Fibroblast of lung (primary cell): ENCODE results near the gene TRIM40.

ENCODE experiments used
- EZH2 ChIP-seq: IDR thresholded peaks from 2 replicates; pipeline ENCODE4 v1.5.1; 2012; ENCODE audit warnings: low read length, control low read depth, mild to moderate bottlenecking; ENCODE audit errors: missing control alignments
- TF ChIP-seq, protein P1 (sequence below), 2 donors: IDR thresholded peaks in 1 of 2; conservative IDR thresholded peaks in 1 of 2; 1 replicate in 1 of 2; 2 replicates in 1 of 2; pipeline ENCODE4 v1.5.1; 2011 to 2012; ENCODE audit warnings: low read length in 2 of 2, control low read depth in 1 of 2, inconsistent platforms in 1 of 2, low read depth in 1 of 2, mild to moderate bottlenecking in 1 of 2

GRCh38 chr6:30135147-30135546 lies 793 bp upstream of the TRIM40 start:
- TF ChIP-seq, protein P1, sequence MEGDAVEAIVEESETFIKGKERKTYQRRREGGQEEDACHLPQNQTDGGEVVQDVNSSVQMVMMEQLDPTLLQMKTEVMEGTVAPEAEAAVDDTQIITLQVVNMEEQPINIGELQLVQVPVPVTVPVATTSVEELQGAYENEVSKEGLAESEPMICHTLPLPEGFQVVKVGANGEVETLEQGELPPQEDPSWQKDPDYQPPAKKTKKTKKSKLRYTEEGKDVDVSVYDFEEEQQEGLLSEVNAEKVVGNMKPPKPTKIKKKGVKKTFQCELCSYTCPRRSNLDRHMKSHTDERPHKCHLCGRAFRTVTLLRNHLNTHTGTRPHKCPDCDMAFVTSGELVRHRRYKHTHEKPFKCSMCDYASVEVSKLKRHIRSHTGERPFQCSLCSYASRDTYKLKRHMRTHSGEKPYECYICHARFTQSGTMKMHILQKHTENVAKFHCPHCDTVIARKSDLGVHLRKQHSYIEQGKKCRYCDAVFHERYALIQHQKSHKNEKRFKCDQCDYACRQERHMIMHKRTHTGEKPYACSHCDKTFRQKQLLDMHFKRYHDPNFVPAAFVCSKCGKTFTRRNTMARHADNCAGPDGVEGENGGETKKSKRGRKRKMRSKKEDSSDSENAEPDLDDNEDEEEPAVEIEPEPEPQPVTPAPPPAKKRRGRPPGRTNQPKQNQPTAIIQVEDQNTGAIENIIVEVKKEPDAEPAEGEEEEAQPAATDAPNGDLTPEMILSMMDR (conservative IDR thresholded peaks at IDR 0.05 in 1 of 2, IDR thresholded peaks at IDR 0.05 in 1 of 2; ENCODE audit: low read depth in 1 of 2, low read length in 2 of 2) = no peak
- no peak for TF ChIP-seq EZH2
